HCT116 (cell line): Measurements from ENCODE around the gene MAN2B2. TPM values are rescaled to one million over a fixed set of nuclear protein-coding genes. Genes with fewer than 3 reads are reported as not detected.

Experiments used
- ATAC-seq: fragments of 200-7000 bp; cut with Tn5 transposase; 2 replicates; pipeline ENCODE4 v1.9.1; 2020; ENCODE audit warnings: mild to moderate bottlenecking, moderate library complexity
- BruUV-seq: library from RNA; stranded (reverse); fragments of 400-500 nt; replicated peaks from 2 replicates; lab custom pipeline; 2021; lab: Mats Ljungman, UMichigan
- CTCF ChIA-PET: fragments of 300-600 bp; sonication (Branson Sonifier 250); formaldehyde crosslinking; loops from one replicate; lab custom pipeline; 2021; ENCODE audit warnings: antibody characterized with exemption; lab: Charles Lee
- POLR2A ChIA-PET: fragments of 300-600, 350-600 bp; sonication (Branson Sonifier 250); formaldehyde crosslinking; loops from one replicate; lab custom pipeline; 2021; ENCODE audit warnings: antibody characterized with exemption; lab: Charles Lee
- RAD21 ChIA-PET, 2 experiments: fragments of 300-600 bp; sonication (Branson Sonifier 250); formaldehyde crosslinking; loops; one replicate each; lab custom pipeline; 2023; ENCODE audit warnings: low total read pairs in 2 of 2; ENCODE audit not compliant: uncharacterized antibody in 2 of 2, unreplicated experiment in 2 of 2, low non-redundant PET in 1 of 2; lab: Charles Lee
- DNase-seq: peaks from one replicate; pipeline ENCODE4 v3.0.0-alpha.2; 2010; ENCODE audit warnings: low read depth, low spot score
- H2AFZ ChIP-seq: fragments of 200-600 bp; shearing (Covaris generic), sonication (generic); 2 replicates; pipeline ENCODE4 v1.6.1; 2017; ENCODE audit warnings: low read depth, mixed run types, mixed read lengths, antibody characterized with exemption, low read length; ENCODE audit not compliant: poor library complexity, severe bottlenecking
- H3K27ac ChIP-seq: 2 replicates; pipeline ENCODE4 v1.5.1; 2012; ENCODE audit warnings: low read depth, low read length
- H3K27me3 ChIP-seq: fragments of 200-600 bp; sonication (generic); 2 replicates; pipeline ENCODE4 v1.6.1; 2016; ENCODE audit warnings: mixed run types, low read length, mixed read lengths; ENCODE audit not compliant: insufficient read depth
- H3K36me3 ChIP-seq, 2 experiments: fragments of 200-500 bp in 1 of 2; fragments of 200-600 bp in 1 of 2; sonication (Bioruptor generic) in 1 of 2; sonication (generic) in 1 of 2; 2 replicates each; pipeline versions ENCODE4 v1.5.1 to v1.6.1; 2014 to 2016; ENCODE audit warnings: low read length in 2 of 2, inconsistent platforms in 1 of 2, mixed read lengths in 1 of 2, mixed run types in 1 of 2; ENCODE audit not compliant: insufficient read depth in 2 of 2, control insufficient read depth in 1 of 2
- H3K4me1 ChIP-seq, 2 experiments: fragments of 200-600 bp in 1 of 2; sonication (generic) in 1 of 2; 2 replicates each; pipeline versions ENCODE4 v1.5.1 to v1.6.1; 2012 to 2017; ENCODE audit warnings: low read length in 2 of 2, inconsistent platforms in 1 of 2, mild to moderate bottlenecking in 1 of 2, mixed read lengths in 1 of 2, mixed run types in 1 of 2, moderate library complexity in 1 of 2; ENCODE audit not compliant: insufficient read depth in 2 of 2, control insufficient read depth in 1 of 2
- H3K4me2 ChIP-seq: fragments of 200-600 bp; sonication (generic); 2 replicates; pipeline ENCODE4 v1.6.1; 2017; ENCODE audit warnings: mixed run types, low read length, mixed read lengths
- H3K4me3 ChIP-seq, 2 experiments: fragments of 200-600 bp in 1 of 2; sonication (generic) in 1 of 2; replicated peaks in 1 of 2; 2 replicates each; pipeline ENCODE4 v1.5.1; 2011 to 2016; ENCODE audit warnings: low read length in 2 of 2, control low read depth in 1 of 2, low read depth in 1 of 2, mild to moderate bottlenecking in 1 of 2, mixed read lengths in 1 of 2, mixed run types in 1 of 2
- H3K79me2 ChIP-seq: fragments of 200-600 bp; sonication (generic); 2 replicates; pipeline ENCODE4 v1.6.1; 2017; ENCODE audit warnings: mild to moderate bottlenecking, mixed run types, low read length, moderate library complexity, mixed read lengths; ENCODE audit not compliant: insufficient read depth
- H3K9ac ChIP-seq: fragments of 200-600 bp; sonication (generic); 2 replicates; pipeline ENCODE4 v1.6.1; 2016; ENCODE audit warnings: low read length, mixed read lengths
- H3K9me2 ChIP-seq: fragments of 200-600 bp; sonication (generic), shearing (Covaris generic); 2 replicates; pipeline ENCODE4 v1.6.1; 2017; ENCODE audit warnings: mixed run types, mild to moderate bottlenecking, moderate library complexity; ENCODE audit not compliant: insufficient read depth
- H3K9me3 ChIP-seq, 2 experiments: fragments of 200-500 bp in 1 of 2; fragments of 200-600 bp in 1 of 2; sonication (Bioruptor generic) in 1 of 2; sonication (generic) in 1 of 2; 2 replicates each; pipeline ENCODE4 v1.6.1; 2014 to 2017; ENCODE audit warnings: low read length in 2 of 2, mixed read lengths in 2 of 2, inconsistent platforms in 1 of 2, low read depth in 1 of 2, mild to moderate bottlenecking in 1 of 2, mixed run types in 1 of 2, moderate library complexity in 1 of 2; ENCODE audit not compliant: control insufficient read depth in 1 of 2, insufficient read depth in 1 of 2
- H4K20me1 ChIP-seq: fragments of 200-600 bp; sonication (generic), shearing (Covaris generic); 2 replicates; pipeline ENCODE4 v1.6.1; 2017; ENCODE audit warnings: mixed run types, mild to moderate bottlenecking, moderate library complexity; ENCODE audit not compliant: insufficient read depth
- CBX3 ChIP-seq: IDR thresholded peaks from 2 replicates; pipeline ENCODE4 v1.6.1; 2012; ENCODE audit warnings: low read depth
- CTCF ChIP-seq, 3 experiments: fragments of 200-600 bp in 1 of 3; sonication (generic) in 1 of 3; IDR thresholded peaks in 2 of 3; conservative IDR thresholded peaks in 1 of 3; 2 replicates each; pipeline ENCODE4 v1.5.1; 2012 to 2017; ENCODE audit warnings: low read depth in 2 of 3, low read length in 2 of 3, antibody characterized with exemption in 1 of 3, borderline replicate concordance in 1 of 3, control low read depth in 1 of 3, mild to moderate bottlenecking in 1 of 3, mixed read lengths in 1 of 3, mixed run types in 1 of 3, moderate library complexity in 1 of 3; ENCODE audit not compliant: insufficient read depth in 1 of 3
- ELF1 ChIP-seq: IDR thresholded peaks from 2 replicates; pipeline ENCODE4 v1.6.1; 2012; ENCODE audit warnings: low read depth, borderline replicate concordance
- FOSL1 ChIP-seq: IDR thresholded peaks from 2 replicates; pipeline ENCODE4 v1.6.1; 2012; ENCODE audit warnings: low read depth
- JUND ChIP-seq: IDR thresholded peaks from 2 replicates; pipeline ENCODE4 v1.6.1; 2012
- POLR2A ChIP-seq: IDR thresholded peaks from 2 replicates; pipeline ENCODE4 v1.7.0; 2011; ENCODE audit warnings: borderline replicate concordance; ENCODE audit not compliant: insufficient read depth, insufficient read length; ENCODE audit errors: extremely low read depth
- POLR2AphosphoS5 ChIP-seq: IDR thresholded peaks from 2 replicates; pipeline ENCODE4 v1.6.1; 2011; ENCODE audit warnings: mild to moderate bottlenecking, low read depth, low read length, moderate library complexity
- RAD21 ChIP-seq: IDR thresholded peaks from 2 replicates; pipeline ENCODE4 v1.6.1; 2012; ENCODE audit warnings: low read depth, mild to moderate bottlenecking
- REST ChIP-seq: IDR thresholded peaks from 2 replicates; pipeline ENCODE4 v1.6.1; 2012; ENCODE audit warnings: low read depth
- SP1 ChIP-seq: IDR thresholded peaks from 2 replicates; pipeline ENCODE4 v1.6.1; 2012; ENCODE audit warnings: low read depth
- TCF7L2 ChIP-seq: IDR thresholded peaks from 2 replicates; pipeline ENCODE4 v1.7.0; 2011; ENCODE audit warnings: borderline replicate concordance, inconsistent platforms; ENCODE audit not compliant: insufficient read depth, insufficient read length; ENCODE audit errors: extremely low read depth
- YY1 ChIP-seq: IDR thresholded peaks from 2 replicates; pipeline ENCODE4 v1.6.1; 2011; ENCODE audit warnings: low read length, low read depth, moderate library complexity, mild to moderate bottlenecking; ENCODE audit not compliant: insufficient replicate concordance; ENCODE audit errors: extremely low read depth
- ZBTB33 ChIP-seq: IDR thresholded peaks from 2 replicates; pipeline ENCODE4 v1.6.1; 2011; ENCODE audit warnings: mild to moderate bottlenecking, low read length, moderate library complexity; ENCODE audit not compliant: insufficient replicate concordance; ENCODE audit errors: extremely low read depth
- intact Hi-C: fragments of 100-400 bp; cut with micrococcal nuclease; formaldehyde crosslinking; loops from 2 replicates; pipeline ENCODE4 v1.10.0; 2022
- total RNA-seq: library from RNA; stranded (reverse); gene quantifications from one replicate; pipeline ENCODE4 v1.2.1, GENCODE V29; 2021; ENCODE audit not compliant: unreplicated experiment

The MAN2B2 gene
- total RNA-seq, 1 experiment from 2014 or later, result 18.0 TPM

GRCh38 chr4:6584865-6585264 is 9.9 kb downstream of the MAN2B2 start (continued):
- TF ChIP-seq REST, result no peak
- TF ChIP-seq TCF7L2, result no peak
- TF ChIP-seq, all 23 proteins: peak for 0

GRCh38 chr4:6586715-6587325 is 11.8 kb downstream of the MAN2B2 start:
- Histone ChIP-seq H4K20me1 (no peaks in the 10 kb centered on the region), H3K9ac (no peak overlapping the region), H3K4me2 (no peak overlapping the region), H3K4me1 (no peaks in the 10 kb centered on the region), H3K79me2 (no peaks in the 10 kb centered on the region), H3K36me3 (no peaks in the 10 kb centered on the region), H3K27ac (no peak overlapping the region), H3K4me3 (no peak overlapping the region), H2AFZ (no peak overlapping the region), H3K27me3 (no peaks in the 10 kb centered on the region), H3K9me2 (no peaks in the 10 kb centered on the region), H3K9me3 (no peaks in the 10 kb centered on the region)
- DNase-seq, result no peak
- POLR2A ChIA-PET, result no interaction called here
- no TSS peak for BruUV-seq
- CTCF ChIA-PET, result no interaction called here
- intact Hi-C loops, result no loop called here
- RAD21 ChIA-PET, result no interaction called here
- ATAC-seq, result no peak
- TF ChIP-seq FOSL1, result no peak
- TF ChIP-seq YY1, result no peak
- TF ChIP-seq ZBTB33, result no peak
- no peak for TF ChIP-seq CBX3
- no peak for TF ChIP-seq POLR2A
- no peak for TF ChIP-seq CTCF (IDR thresholded peaks at IDR 0.05 in 2 of 3, conservative IDR thresholded peaks at IDR 0.05 in 1 of 3; ENCODE audit: borderline replicate concordance in 1 of 3, insufficient read depth in 1 of 3, low read depth in 2 of 3, low read length in 2 of 3)
- no peak for TF ChIP-seq SP1
- TF ChIP-seq JUND, result no peak
- no peak for TF ChIP-seq RAD21
- no peak for TF ChIP-seq ELF1
- no peak for TF ChIP-seq POLR2AphosphoS5
